PFSK-1 (cell line): Measurements from ENCODE around the gene BAHCC1.

Experiments
- FOXP2 ChIP-seq: optimal IDR thresholded peaks from 2 replicates; pipeline ENCODE3; 2011; ENCODE audit warnings: borderline replicate concordance, control low read depth, inconsistent platforms; ENCODE audit not compliant: insufficient read depth; ENCODE audit errors: extremely low read length, extremely low read depth
- POLR2AphosphoS5 ChIP-seq: IDR thresholded peaks from 2 replicates; pipeline ENCODE4 v1.6.1; 2012; ENCODE audit warnings: low read depth, mild to moderate bottlenecking, control low read depth, low read length, moderate library complexity
- SIN3A ChIP-seq: IDR thresholded peaks from 2 replicates; pipeline ENCODE4 v1.6.1; 2012; ENCODE audit warnings: mild to moderate bottlenecking, low read length, moderate library complexity, borderline replicate concordance; ENCODE audit not compliant: insufficient read depth
- TAF1 ChIP-seq: IDR thresholded peaks from 2 replicates; pipeline ENCODE4 v1.6.1; 2012; ENCODE audit warnings: low read length, control low read depth, borderline replicate concordance; ENCODE audit not compliant: insufficient read depth
- TF ChIP-seq, protein P1 (sequence below), 2 experiments: IDR thresholded peaks; 2 replicates each; pipeline versions ENCODE4 v1.6.1 to v1.8.0; 2011 to 2012; ENCODE audit warnings: low read depth in 2 of 2, low read length in 2 of 2, control low read depth in 1 of 2, inconsistent platforms in 1 of 2, mild to moderate bottlenecking in 1 of 2, moderate library complexity in 1 of 2; ENCODE audit not compliant: insufficient read depth in 1 of 2

Gene BAHCC1

DNA sequence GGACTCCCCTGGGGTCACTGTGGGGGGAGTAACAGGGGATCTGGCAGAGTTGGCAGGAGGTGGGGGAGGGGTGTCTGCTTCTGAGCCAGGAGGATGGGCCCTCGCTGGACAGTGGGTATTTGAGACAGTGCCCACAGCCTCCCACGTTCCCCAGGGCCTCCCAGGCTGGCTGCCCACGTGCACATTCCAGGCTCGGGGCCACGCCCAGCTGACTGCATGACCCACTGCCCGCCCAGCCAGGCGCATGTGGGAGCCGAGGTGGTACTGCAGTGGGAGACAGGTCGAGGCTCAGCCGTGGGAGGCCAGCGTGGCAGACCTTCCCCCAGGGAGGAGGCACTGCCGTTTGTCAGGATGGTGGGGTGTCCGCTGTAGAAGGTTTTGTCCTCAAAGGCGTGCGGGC is 38.8 kb downstream of the BAHCC1 start:
- TF ChIP-seq POLR2AphosphoS5 (no peak), TAF1 (no peak), FOXP2 (no peak), SIN3A (no peak)
- TF ChIP-seq, protein P1, sequence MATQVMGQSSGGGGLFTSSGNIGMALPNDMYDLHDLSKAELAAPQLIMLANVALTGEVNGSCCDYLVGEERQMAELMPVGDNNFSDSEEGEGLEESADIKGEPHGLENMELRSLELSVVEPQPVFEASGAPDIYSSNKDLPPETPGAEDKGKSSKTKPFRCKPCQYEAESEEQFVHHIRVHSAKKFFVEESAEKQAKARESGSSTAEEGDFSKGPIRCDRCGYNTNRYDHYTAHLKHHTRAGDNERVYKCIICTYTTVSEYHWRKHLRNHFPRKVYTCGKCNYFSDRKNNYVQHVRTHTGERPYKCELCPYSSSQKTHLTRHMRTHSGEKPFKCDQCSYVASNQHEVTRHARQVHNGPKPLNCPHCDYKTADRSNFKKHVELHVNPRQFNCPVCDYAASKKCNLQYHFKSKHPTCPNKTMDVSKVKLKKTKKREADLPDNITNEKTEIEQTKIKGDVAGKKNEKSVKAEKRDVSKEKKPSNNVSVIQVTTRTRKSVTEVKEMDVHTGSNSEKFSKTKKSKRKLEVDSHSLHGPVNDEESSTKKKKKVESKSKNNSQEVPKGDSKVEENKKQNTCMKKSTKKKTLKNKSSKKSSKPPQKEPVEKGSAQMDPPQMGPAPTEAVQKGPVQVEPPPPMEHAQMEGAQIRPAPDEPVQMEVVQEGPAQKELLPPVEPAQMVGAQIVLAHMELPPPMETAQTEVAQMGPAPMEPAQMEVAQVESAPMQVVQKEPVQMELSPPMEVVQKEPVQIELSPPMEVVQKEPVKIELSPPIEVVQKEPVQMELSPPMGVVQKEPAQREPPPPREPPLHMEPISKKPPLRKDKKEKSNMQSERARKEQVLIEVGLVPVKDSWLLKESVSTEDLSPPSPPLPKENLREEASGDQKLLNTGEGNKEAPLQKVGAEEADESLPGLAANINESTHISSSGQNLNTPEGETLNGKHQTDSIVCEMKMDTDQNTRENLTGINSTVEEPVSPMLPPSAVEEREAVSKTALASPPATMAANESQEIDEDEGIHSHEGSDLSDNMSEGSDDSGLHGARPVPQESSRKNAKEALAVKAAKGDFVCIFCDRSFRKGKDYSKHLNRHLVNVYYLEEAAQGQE (IDR thresholded peaks at IDR 0.05; ENCODE audit: insufficient read depth in 1 of 2, low read depth in 2 of 2, low read length in 2 of 2): no peak

DNA sequence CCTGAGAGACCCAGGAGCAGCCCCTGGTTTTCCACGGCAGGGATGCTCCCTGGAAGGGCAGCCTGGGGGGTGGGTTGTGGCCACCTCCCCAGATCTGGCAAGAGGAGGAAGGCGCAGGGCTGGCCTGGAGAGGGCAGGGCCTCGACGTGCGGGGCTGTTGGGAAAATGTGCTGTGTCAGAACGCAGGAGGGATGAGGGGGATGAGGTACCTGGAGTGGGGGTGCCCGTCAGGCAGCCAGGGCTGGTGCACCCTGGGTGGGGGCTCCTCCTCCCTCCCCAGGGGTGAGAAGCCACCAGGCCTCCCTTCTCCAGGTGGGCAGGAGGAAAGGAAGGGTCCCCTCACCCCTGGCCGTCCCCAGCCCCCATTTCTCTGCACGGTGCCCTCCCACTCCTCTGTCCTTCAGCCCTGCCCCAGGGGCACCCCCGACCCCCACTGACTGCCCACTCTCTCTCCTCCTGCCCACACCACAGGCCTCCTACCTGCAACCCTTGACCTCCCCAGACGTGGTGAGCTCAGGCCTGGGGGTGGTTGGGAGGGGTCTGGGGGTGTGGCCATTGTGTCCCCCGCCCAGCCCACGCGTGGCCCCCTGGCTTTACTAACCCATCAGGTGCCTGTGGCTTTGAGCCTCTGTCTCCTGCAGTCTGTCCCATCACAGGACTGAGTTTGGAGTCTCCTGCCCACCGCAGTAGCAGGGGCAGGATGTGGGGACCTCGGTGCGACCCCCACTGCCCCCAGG is 39.6 kb downstream of the BAHCC1 start:
- TF ChIP-seq POLR2AphosphoS5 (no peak), FOXP2 (no peak), SIN3A (no peak)

DNA sequence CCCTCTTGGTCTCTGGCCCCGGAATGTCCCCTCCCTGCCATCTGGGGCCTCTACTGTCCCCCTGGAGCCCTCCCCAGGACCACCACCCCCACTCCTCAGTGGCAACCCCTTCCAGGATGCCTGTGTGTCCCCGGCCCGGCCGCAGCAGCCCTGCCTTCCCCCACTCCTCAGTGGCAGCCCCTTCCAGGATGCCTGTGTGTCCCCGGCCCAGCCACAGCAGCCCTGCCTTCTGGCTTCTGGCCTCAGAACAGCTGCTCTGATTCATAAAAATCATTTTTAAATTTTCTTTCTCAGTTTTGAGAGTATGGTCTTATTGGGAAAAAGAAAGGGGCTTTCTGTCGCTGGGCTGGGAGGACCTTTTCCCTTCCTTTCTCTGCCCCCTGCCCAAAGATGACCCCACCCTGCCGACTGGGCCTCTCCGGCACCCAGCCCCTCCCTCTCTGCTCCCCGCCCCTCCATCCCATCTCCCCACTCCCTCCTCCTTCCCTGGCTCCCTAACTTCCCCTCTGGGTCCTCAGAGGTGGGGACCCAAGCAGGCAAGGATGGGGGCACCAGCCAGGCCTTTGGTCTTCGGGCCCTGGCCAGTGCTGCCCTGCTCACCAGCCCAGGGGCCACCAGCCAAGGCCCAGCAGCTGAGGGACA is 40.5 kb downstream of the BAHCC1 start:
- no peak for TF ChIP-seq TAF1
- no peak for TF ChIP-seq SIN3A

DNA sequence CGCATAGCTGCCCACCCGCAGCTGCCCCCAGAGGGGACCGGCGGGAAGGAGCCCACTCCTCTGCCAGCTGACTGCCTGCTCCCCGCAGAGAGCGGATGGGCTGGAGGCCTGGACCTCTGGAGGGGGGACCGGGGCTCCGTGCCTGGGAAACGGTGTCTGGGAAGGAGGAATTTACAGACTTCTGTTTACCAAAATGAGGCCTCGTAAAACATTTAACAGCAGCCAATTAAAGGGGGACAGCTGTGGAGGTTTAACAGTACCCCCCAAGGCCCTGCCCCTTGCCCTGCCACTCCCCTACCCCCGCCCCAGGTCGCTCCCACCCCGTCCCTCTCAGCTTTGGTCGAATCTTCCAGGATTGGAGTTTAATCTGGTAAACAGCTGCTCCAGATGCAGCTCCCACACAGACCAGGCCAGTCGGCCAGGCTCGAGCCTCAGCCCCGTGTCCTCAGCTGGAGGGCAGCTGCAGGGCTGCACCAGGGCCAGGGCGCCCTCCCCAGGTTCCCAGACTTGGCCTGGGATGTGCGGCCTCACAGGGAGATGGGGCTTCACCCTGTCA is 41.1 kb downstream of the BAHCC1 start:
- TF ChIP-seq FOXP2 (no peak), TAF1 (no peak), POLR2AphosphoS5 (no peak), SIN3A (no peak)
- TF ChIP-seq, protein P1 (IDR thresholded peaks at IDR 0.05; ENCODE audit: insufficient read depth in 1 of 2, low read depth in 2 of 2, low read length in 2 of 2): no peak

DNA sequence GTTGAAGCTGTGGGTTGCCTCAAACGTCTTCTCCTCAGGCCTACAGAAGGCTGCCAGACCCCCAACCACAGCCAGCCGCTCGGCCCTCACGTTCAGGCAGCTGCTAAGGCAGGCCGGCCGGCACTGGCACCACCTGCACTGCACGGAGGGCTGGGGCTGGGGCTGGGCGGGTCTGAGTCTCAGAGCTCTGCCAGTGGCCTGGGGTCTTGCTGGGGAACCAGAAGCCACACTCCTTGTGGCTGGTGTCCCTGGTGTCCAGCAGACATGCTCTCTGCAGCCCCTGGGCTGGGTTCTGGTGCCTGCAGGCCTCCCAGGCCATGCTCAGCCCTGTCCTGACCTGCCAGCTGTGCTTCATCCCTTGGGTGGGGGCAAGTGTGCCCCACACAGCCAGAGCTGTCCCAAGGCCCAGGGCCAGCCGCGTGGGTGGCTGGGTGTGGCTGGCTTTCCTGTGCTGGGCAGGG is 42.0 kb downstream of the BAHCC1 start:
- TF ChIP-seq, protein P1 (IDR thresholded peaks at IDR 0.05; ENCODE audit: insufficient read depth in 1 of 2, low read depth in 2 of 2, low read length in 2 of 2): no peak
- no peak for TF ChIP-seq FOXP2
- no peak for TF ChIP-seq SIN3A
- TF ChIP-seq TAF1: no peak
- TF ChIP-seq POLR2AphosphoS5: no peak

DNA sequence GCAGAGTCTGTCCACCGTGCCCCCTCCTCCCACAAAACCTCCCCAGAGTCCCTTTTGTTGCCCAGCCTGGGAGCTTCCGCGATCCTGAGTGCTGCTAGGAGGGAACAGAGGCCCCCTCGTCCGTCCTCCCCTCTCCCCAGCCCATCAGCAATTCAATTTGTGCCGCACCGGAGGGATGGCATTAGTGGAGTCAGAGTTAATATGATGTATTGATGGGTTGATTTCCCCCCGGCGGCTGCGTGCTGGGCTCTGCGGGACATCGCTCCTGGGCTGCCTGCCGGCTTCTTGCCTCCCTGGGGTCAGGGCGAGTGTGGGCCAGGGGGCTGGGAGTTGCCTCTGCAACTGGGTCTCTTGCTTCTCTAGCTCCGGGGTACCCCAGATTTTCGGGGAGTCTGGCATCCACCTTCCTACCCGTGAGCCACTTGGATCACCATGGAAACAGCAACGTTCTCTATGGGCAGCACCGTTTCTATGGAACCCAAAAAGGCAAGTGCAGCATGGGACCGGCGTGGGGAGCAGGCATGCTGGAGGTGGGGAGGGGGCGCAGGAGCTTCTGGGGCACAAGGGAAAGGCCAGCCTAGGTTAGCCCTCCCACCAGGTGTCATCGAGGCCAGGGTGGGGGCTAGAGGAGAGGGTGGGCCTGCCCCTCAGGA is 42.9 kb downstream of the BAHCC1 start:
- TF ChIP-seq TAF1: no peak
- no peak for TF ChIP-seq FOXP2
- TF ChIP-seq POLR2AphosphoS5: no peak
- TF ChIP-seq, protein P1 (IDR thresholded peaks at IDR 0.05; ENCODE audit: insufficient read depth in 1 of 2, low read depth in 2 of 2, low read length in 2 of 2): no peak
- no peak for TF ChIP-seq SIN3A
